HG03045 (cell line): ENCODE data around the gene CDCA5.
"Not testable (repeated sequence)": the region's sequence is repeated elsewhere in the genome, so short reads cannot be mapped to it uniquely, and the experiment has no call there.

Experiments used
- ATAC-seq: cut with Tn5 transposase; IDR thresholded peaks from one replicate; pipeline ENCODE4 v1.9.1; 2021; ENCODE audit warnings: mild to moderate bottlenecking, moderate library complexity; ENCODE audit not compliant: unreplicated experiment

The CDCA5 gene

GRCh38 chr11:65119670-65119995 is 35.8 kb upstream of the CDCA5 start:
- no peak for ATAC-seq

- not testable (repeated sequence) for ATAC-seq
Measured at GRCh38 chr11:65118891-65119669, 35.2 kb upstream of the CDCA5 start.

GRCh38 chr11:65118097-65118837 is 34.4 kb upstream of the CDCA5 start:
- no peak for ATAC-seq

GRCh38 chr11:65117206-65118096 is 33.6 kb upstream of the CDCA5 start, which contains the start of gene ZNHIT2:
Gene ZNHIT2, minus strand, starts transcription at chr11:65117701. Its CDS starts 48 bp downstream, at chr11:65117653.
- ATAC-seq, result peak; percentile 50

GRCh38 chr11:65116370-65117205 is 32.7 kb upstream of the CDCA5 start:
- ATAC-seq, result no peak

DNA sequence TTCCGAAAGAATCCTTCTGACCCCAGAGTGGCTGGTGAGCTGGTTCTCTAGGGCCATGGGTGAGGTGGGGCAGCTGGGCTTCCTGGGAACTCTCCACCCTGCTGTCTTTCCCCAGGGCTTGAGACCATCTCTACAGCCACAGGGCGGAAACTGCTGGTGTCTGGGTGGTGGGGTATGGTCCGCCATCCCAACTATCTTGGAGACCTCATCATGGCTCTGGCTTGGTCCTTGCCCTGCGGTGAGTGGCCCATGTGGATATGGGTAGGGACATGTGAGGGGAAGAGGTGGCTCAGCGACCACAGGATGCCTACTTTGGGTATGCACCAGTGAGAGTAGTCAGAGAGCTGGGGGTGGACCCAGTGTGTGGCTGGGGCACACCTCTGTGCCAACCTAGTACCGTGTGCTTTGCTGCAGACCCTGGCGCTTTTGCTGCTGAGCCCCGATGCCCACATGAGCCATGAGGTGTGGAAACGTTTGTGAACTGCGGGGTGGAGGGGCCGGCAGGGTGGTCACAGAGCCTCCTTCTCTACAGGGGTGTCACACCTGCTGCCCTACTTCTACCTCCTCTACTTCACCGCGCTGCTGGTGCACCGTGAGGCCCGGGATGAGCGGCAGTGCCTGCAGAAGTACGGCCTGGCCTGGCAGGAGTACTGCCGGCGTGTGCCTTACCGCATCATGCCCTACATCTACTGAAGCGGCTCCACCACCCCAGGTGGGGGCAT is 31.7 kb upstream of the CDCA5 start:
- no peak for ATAC-seq

- ATAC-seq, result no peak
Measured at GRCh38 chr11:65114538-65115171, 30.8 kb upstream of the CDCA5 start.

- no peak for ATAC-seq
Measured at GRCh38 chr11:65113839-65114238, 30.0 kb upstream of the CDCA5 start.

GRCh38 chr11:65113361-65113756 is 29.5 kb upstream of the CDCA5 start:
- no peak for ATAC-seq

DNA sequence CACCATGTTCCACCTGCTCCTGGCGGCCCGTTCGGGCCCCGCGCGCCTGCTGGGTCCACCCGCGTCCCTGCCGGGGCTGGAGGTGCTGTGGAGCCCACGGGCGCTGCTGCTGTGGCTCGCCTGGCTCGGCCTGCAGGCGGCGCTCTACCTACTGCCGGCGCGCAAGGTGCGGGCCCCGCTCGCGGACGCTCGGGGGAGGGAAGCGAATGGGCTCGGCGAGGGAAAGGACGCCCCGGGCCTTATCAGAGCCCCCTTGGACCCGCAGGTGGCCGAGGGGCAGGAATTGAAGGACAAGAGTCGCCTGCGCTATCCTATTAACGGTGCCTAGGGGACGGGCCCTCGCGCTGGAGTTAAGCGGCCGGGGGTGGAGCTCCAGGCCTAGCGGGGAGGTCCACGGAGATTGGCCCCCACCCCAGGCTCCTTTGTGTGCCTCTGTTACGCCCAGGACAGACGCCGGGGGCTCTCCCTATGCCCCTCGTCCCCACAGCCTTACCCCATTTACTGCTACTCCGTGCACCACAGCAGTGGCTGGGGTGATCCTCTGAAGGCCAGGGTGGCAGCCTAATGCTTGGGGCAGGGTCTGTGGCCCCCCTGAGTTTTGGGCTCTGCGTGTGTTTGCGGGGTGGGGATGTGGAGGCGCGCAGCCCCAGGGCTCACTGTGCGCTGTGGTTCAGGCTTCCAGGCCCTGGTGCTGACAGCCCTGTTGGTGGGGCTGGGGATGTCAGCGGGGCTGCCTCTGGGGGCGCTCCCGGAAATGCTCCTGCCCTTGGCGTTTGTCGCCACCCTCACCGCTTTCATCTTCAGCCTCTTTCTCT is 28.9 kb upstream of the CDCA5 start:
- ATAC-seq, result peak; percentile 29

GRCh38 chr11:65111744-65112545 is 28.1 kb upstream of the CDCA5 start, which contains the start of gene TM7SF2:
Gene TM7SF2, plus strand, starts transcription at chr11:65111872. Its CDS starts 144 bp downstream, at chr11:65112016.
- ATAC-seq, result peak; percentile 56

GRCh38 chr11:65111159-65111743 is 27.4 kb upstream of the CDCA5 start:
- ATAC-seq, result no peak

DNA sequence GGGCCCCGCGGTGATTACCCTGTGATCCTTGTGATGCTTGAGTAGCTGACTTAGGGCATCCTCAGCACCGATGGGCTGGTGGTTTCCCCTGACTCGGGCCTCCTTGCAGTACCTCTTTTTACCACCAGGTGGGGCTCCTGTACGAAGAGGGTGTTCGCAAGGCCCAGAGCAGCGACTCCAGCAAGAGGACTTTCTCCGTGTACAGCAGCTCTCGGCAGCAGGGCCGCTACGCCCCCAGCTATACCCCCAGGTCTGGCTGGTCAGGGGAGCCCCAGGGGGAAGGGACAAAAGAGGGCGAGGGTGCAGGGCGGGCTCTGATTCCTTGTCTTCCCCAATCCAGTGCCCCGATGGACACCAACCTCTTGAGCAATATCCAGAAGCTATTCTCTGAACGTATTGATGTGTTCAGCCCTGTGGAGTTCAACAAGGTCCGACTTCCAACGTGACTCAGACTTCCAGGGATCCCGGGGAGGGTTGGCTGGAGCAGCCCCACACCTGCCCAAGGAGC is 26.6 kb upstream of the CDCA5 start:
- ATAC-seq, result no peak

- no peak for ATAC-seq
Measured at GRCh38 chr11:65109231-65110198, 25.7 kb upstream of the CDCA5 start.

DNA sequence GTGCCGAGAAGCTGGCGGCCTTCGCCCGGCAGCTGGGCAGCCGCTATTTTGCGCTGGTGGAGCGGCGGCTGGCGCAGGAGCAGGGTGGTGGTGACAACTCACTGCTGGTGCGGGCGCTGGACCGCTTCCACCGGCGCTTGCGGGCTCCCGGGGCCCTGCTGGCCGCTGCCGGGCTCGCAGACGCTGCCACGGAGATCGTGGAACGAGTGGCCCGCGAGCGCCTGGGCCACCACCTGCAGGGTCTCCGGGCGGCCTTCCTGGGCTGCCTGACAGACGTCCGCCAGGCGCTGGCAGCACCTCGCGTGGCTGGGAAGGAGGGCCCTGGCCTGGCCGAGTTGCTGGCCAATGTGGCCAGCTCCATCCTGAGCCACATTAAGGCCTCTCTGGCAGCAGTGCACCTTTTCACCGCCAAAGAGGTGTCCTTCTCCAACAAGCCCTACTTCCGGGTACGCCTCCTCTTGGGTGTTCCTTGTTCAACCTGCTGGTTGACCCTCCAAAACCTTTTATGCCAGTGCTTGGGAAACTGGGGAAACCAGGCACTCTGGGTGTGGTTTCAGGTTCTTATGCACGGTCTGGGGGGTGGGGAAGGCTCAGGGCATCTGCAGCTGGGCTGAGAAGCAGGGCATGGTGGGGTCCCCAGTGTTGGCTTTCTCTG is 24.8 kb upstream of the CDCA5 start:
- no peak for ATAC-seq
